ENCODE data around the gene ARFGEF3.
"Not testable (repeated sequence)": the region's sequence is repeated elsewhere in the genome, so short reads cannot be mapped to it uniquely, and the experiment has no call there.

The ARFGEF3 gene

DNA sequence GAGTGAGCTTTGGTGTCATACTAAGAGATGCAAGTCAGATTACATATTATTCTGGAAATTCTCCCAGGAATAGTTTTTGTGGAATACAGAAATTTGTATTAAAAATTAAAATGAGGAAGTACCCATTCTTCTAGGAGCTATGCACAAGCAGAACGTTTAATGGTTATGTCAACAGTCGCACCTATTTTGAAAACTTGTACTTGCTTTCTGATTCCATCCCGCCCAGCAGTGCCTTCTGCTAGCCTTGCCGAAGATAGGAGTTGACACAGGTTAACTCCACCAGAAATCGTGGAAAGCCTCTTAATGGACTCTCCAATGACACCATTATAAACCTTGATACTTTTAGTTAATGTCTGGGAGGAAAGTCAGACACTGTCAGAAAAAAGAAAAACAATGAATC is 49.9 kb downstream of the ARFGEF3 start:
- DNase-seq (ENCODE audit: low read depth): no peak

DNA sequence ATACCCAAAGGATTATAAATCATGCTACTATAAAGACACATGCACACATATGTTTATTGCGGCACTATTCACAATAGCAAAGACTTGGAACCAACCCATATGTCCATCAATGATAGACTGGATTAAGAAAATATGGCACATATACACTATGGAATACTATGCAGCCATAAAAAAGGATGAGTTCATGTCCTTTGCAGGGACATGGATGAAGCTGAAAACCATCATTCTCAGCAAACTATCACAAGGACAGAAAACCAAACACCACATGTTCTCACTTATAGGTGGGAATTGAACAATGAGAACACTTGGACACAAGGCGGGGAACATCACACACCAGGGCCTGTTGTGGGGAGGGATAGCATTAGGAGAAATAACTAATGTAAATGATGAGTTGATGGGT is 50.8 kb downstream of the ARFGEF3 start:
- DNase-seq (ENCODE audit: low read depth): not testable (repeated sequence)

DNA sequence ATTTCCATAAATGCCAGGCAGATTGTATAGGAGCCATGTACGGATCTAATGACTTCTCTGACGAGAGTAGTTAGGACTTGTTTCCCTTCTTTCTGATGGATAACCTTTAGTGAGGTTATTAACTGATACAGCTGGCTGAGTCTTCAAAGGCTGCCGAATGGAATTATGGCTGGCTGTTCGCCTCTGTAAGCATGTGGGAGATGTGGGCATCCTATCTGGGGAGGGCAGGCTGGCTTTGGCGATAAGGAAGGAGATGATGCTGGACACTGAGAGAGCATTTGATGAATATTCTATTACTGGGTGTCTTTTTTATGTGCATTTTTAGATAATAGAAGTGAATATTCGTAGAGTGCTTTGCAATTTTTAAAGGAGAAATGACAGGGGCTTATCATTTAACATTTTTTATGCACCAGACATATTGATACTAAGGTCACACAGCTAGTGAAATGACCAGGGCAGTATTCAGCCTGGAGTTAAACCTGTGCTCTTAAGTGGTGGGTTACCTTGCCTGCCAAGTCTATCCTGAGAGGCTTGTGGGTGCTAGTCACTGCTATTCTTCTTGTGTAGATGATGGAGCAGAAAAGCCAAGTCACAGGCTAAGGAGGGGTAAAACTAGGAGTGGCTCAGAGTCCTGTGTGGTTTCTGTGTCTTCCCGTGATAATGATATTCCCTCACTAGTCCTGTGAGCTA is 53.5 kb downstream of the ARFGEF3 start:
- no peak for DNase-seq (ENCODE audit: low read depth)

DNA sequence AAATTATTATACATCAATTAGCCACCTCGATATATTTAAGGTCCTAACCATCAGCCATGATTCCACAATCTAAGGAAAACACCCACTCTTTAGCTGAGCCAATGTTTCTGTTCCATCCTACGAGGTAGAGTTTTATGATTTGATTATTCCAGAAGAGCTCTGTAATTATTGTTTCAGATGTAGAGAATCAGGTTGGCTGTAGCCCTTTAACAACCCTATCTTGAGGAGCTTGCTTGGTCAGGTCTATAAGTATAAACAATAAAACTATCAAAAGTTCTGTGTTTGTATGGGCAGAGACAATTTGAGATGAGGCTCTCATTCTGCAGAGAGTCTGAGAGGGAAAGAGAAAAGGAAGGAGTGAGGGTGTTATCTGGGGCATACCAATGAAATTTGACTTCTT is 56.7 kb downstream of the ARFGEF3 start, which contains the start of gene PBOV1:
Gene PBOV1 (minus strand): TSS at position 43 of the 400 bp plus-strand sequence. CDS start 96 bp downstream, outside the sequence.
- no peak for DNase-seq (ENCODE audit: low read depth)

DNA sequence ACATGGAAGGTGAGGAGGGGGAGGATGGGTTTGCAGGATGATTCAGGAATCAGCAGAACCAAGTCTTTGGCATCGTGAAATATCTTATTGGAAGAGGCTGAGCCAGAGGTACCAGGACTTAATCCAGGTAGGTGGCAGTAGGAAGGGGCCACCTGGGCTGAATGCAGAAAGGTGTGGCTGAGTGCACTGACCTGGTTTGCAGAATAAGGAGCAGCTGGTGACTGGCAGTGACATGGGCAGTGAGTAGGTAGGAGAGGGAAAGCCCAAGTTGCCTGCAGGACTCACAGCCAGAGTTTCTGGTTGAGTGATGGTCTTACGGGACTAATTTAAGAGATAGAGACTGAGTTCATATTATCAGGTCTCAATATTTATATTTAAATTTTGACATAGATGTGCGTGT is 57.7 kb downstream of the ARFGEF3 start:
- no peak for DNase-seq (ENCODE audit: low read depth)

DNA sequence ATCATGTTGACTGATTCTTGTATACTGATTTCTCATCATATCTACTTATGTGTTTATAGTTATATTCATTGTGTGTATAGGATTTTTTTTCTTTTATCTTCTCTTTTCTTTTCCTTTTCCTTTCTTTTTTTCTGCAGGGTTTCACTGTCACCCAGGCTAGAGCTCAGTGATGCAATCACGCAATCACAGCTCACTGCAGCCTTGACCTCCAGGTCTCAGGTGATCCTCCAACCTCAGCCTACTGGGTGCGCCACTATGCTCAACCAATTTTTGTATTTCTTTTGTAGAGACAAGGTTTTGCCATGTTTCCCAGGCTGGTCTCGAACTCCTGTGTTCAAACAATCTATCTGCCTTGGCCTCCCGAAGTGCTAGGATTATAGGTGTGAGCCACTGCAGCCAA is 58.2 kb downstream of the ARFGEF3 start:
- no peak for DNase-seq (ENCODE audit: low read depth)

DNA sequence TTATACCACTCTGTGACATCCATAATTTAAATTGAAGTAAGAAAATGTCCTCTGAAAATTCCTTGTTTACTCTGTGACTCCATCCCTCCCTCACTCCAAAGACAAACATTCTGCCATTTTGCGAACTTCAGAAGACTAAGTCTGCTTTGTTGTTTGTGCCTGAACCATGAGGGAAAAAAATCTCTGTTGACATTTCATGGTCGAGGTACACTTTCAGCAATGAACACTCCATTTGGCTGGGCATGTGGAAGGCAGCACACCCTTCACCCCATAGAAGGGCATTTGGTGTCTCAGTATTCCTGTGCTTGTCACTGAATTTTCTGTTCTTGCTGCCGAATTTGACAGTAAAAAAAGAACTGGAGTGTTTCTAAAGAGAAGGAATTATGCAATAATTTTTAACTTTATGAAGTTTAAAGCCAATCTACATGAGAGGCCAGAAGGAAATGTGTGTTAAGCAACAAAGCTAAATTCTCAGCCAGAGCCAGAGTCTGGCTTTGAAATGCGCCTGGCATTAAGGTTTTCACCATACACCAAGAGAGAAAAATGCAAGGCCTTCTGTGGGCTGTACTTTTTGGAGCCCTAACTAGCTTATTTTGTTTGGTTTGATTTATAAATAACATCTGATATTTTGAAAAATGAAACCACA is 61.3 kb downstream of the ARFGEF3 start:
- no peak for DNase-seq (ENCODE audit: low read depth)

DNA sequence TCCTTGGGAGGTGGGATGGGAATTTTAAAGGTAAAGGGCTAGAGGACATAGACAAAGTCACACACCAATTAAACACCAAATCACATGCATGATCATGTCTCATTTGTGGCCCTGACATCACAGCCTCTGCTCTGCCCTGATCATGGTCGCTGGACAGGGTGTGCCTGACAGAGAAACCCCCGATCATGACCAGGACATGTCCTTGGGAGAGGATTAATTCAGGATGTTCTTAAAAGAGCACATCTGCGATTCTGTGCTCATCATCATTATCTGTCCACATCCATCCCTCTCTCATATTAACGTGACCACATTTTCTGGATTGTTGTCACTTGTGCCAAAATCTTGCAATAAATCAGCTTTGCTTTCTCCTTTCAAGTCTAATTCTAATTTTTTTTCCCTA is 64.2 kb downstream of the ARFGEF3 start:
- DNase-seq (ENCODE audit: low read depth): no peak

DNA sequence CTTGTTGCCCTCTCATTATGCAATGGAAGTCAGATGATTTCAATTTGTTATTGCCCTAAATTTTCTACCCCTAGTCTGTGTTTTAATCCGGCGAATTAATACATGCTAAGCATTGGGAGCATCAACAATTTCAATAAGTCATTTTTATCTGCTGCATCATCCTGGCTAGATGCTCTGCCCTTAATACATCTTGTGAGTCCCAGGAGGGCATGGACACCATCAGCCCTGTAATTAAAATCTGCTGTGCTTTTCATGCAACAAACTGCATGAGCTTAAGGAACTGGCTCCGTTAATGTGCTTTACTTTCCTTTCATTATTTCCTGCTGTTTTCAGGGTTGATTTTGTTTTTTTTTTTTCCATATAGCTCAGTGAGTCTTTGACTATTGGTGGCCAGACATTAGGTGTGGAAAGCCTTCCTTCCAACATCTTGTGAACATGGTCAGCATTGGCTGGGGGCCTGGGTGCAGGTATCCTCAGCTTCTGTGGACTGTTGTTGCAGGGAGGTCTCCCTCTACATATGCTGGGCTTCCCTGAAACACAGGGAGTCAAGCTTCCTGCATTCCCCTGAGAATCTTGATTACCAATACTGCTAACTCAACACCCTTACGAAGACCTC is 65.1 kb downstream of the ARFGEF3 start:
- DNase-seq (ENCODE audit: low read depth): no peak

DNA sequence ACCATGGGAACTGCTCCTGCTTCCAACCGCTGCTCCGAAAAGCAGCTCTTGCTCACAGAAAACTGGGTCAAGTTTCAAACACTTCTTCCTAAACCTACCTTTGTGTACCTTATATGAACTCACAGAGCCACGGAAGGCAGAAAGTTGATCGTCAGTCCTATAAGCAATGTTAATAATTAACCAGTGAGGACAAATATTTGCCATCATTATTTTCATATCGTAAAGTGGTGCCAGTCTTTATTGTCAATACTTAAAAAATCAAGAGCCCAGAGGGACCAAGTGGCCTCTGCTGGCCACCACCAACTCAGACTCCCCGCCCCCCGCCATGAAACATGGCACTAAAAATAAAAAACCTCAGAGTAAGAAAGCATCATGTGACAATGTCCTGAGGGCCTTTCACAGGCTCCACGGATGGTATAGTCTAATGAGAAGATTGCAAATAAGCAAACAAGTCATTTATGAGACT is 65.6 kb downstream of the ARFGEF3 start:
- no peak for DNase-seq (ENCODE audit: low read depth)

DNA sequence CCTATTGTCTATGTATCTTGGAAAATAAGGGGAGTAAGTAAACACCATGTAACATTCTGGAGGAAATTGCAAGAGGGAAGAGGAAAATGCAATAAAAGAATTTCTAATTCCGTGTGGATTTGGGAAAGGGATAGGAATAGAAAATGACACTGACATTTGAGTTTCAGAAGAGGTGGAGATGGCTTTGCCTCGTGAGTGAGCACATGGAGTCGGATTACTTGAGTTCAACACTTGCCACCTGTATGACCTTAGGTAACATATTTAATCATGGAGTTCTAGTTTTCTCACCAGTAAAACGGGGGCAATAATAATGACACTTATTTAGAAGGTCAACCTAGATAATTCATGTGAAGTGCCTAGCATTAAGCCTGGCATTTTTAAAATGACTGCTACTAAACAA is 67.3 kb downstream of the ARFGEF3 start:
- no peak for DNase-seq (ENCODE audit: low read depth)

DNA sequence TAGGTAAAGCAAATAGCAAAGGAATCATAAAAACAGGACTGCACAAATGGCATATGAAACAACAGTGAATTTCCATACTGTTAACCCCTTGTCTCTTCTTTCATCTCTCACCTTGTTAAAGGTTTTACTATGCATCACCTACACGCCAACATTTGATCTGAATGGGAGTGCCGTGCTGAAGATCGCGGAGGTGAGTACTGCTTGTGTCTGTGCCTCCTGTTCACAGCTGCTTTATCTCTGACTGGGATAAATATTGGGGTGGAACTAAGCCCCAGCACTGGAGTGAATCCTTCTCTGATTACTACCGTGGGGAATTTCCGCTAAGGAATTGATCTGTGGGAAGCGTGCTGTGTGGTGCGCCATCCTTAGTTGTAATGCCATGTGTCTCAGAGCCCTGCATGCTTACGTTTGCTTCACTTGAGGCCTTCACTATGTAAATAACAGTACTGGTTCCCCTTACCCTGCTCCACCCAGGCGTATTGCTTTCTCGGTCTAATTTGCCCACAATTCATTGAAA is 68.0 kb downstream of the ARFGEF3 start:
- no peak for DNase-seq (ENCODE audit: low read depth)

DNA sequence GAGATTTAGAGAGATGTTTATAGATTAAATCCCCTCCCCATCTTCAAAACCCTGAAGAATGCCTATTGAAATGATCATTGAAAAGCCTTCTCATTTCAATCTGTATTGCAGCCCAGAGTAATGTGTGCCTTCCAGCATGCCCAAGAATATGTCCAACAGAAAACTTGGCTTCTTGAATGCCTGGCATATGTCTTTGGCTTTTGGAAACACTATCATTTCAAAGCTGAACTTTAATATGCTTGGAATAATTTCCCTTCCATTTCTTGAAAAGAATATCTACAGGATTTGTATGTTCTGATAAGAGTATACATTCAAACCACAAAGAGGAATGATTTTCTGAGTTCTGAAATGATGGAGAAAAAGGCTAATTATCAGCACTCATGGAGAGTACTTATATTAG is 68.5 kb downstream of the ARFGEF3 start:
- no peak for DNase-seq (ENCODE audit: low read depth)

DNA sequence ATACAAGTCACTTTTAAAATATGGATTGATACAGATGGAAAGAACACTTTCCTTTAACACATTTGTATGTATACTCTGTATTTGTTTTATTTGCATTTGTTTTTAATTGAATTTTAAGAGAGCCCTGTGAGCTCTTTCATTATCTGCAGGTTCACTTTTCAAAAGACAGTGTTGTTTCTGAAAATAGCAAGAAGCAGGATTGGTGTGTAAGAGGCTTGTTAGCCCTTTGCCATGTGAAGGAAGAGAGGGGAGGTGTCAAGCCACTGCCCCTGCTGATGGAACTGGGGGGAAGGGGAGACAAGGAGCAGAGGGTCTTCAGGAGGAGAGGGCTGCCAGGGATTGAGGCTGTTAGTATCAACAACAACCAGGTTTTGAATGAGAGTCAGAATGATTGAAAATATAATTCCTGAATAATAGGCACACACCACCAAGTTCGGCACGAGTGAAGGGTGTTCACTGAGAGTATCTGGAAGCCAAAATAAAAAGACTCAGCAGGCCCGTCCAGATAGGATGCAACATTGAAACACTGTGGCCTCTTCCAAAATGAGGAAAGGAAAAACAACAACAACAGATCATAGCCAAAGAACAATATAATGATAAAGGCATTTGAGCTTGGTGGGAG is 69.1 kb downstream of the ARFGEF3 start:
- DNase-seq (ENCODE audit: low read depth): no peak

DNA sequence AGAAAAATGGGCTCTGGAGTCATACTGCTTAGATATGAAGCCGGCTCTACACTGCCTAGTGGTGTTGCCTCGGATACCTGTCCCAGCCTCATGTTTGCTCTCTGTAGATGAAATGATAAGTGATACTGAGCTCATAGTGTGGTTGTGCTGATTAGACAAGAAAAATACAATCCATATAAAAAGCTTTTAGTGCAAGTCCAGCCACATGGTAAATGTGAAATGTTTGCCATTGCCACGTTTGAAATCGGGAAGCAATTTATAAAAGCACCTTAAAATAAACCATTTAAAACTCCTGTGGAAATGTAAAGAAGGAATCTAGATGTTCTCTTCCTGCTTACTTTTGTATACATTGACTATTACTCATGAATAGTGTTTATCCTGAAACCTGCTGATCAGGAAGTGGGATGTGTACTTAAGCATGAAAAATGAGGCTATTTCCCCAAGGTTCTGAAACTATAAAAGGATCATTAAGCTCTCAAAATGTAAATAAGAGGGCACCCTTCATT is 69.7 kb downstream of the ARFGEF3 start:
- DNase-seq (ENCODE audit: low read depth): no peak

DNA sequence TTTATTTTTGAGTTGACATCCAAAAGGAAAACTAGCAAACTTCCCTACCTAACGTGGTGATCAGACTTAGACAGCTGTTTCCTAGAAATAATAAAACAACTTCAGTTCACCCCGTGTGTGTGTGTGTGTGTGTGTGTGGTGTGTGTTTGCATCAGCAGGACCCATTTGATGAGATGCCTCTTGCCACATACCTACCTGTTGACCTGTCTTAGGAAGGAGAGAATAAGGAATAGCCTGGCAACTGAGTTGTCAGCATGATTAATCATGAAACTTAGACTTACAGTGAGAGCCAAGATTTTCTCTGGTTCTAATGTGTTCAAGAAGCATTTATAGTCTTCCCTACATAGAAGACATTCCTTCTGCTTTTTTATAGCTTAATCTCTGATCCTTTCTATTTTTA is 72.6 kb downstream of the ARFGEF3 start:
- DNase-seq (ENCODE audit: low read depth): no peak

DNA sequence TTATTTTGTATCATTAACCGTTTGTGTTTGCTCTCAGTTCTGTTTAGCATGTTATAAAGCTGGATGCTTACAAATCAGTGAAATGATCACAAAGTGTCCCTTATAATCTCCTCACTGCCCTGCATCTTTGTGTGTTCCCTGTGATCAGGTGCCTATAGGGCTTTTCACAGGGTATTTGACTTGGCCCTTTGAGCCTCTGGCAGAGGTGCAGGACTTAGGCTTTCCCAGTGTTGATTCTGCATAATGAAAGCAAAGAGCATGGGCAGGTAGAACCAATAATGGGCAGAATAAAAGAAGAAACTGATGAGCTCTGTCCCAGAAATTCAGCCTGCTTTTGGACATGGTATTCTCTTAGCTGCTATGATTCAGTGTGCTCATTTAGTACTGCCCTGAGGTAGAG is 73.5 kb downstream of the ARFGEF3 start:
- no peak for DNase-seq (ENCODE audit: low read depth)

DNA sequence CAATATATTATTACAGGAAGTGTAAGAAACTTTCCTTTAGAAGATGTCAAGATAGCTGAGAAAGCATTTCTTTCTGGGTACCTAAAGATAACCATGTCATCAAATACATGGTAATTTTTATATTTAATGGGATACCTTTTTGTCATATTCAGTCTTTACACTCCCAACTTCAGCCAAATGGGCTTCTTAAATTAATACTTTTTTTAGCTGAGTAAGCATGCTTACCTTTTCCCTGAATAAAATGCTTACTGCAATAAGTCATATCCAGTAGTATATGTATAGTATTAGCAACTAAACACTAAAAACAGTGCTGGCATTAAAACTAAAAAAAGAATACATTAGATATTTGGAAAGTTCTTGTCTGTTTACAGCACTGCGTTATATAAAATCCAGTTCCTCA is 74.0 kb downstream of the ARFGEF3 start:
- no peak for DNase-seq (ENCODE audit: low read depth)

DNA sequence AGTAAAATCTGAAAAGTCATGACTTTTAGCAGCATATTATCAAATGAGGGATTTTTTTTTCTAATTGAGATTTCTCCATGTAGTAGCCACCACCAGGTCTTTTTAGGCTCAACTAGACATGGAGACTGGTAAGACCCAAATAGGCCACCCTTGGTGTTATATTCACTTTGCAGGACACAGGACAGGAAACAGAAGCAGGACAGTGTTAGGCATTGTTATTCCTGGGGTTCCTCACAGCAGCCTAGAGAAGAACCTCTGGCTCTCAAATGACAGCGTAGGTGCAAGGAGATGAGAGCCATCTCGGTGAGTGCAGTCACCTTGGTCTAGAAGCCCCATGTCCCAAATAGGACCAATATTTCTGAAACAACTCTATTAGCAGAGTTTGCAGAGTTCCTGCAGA is 75.7 kb downstream of the ARFGEF3 start:
- DNase-seq (ENCODE audit: low read depth): no peak

DNA sequence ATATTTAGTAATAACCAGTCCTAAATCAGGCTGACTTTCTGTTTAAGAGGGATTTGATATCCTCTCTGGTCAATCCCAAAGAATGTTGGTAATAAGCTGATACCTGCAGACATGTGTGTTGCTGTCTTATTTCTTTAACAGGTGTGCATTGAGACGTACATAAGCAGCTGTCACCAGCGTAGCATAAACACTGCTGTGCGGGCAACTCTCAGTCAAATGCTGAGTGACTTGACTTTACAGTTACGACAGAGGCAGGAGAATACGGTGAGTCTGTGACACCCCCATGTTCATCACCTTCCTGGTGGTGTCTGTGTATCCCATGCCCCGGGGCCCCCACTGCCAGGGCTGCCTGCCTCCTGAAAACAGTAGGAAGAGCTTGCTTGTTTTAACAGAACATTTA is 76.6 kb downstream of the ARFGEF3 start:
- no peak for DNase-seq (ENCODE audit: low read depth)

DNA sequence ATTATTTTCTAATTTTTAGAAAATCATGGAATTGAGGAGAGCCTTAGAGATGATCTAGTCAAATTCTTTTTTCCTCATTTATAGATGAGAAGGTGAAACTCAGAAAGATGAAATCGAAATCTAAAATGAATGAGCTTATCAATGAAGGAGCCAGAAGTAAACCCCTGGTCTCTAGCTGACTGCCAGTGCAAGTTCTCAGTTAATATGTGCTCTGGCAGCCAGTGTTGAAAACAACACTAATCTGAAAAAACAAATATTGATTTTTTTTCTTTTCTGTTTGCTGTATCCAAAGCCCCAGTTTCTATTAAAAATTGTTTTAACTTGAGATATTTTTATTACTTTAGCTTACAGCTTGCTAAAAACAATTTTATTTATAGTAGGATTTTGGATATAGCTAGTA is 78.0 kb downstream of the ARFGEF3 start:
- no peak for DNase-seq (ENCODE audit: low read depth)

DNA sequence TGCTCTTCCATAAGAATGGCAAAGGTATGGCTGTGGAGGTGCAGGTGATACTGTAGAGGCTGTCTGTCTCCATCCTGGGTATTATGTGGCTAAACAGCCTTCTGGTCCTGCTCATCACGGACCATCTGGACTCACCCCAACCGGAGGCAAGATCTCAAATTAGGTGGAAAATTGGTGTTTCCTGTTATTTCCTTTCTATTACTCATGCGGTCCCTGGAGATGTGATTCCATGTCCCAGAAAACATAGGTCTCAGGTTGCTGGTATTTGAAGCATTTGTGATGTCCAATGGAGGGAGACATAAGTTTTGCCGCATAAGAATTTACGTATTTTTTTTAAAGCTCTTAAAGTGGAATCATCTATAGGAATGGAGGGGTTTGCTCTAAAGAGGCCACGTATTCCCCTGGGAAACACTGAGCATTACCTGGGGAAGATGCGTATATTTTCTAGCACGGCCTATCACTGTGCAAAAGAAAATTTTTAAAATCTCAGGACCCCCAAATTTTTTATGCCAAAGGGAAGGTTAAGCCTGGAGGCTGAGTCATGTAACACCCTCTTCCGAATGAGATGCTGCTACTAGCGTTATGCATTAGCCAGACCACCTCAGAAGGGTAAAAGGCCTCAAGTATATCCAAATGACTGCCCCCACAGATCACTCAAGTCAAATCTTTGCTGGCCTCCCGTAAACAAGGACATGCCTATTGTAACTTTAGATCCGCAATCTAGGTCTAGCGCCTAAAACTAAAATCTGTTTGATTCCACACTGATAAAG is 78.9 kb downstream of the ARFGEF3 start:
- DNase-seq (ENCODE audit: low read depth): no peak
